K562 (cell line): ENCODE measurements around the gene HTRA3.

Source experiments
- ATF3 ChIP-seq, 2 experiments: fragments of 450-650 bp in 1 of 2; sonication (generic) in 1 of 2; formaldehyde crosslinking in 1 of 2; IDR thresholded peaks in 1 of 2; conservative IDR thresholded peaks in 1 of 2; 2 replicates each; pipeline versions ENCODE4 v1.6.1 to v1.8.1; 2016 to 2023; ENCODE audit warnings: mild to moderate bottlenecking in 2 of 2, moderate library complexity in 2 of 2, inconsistent platforms in 1 of 2, missing genetic modification reagents in 1 of 2
- CBX2 ChIP-seq: fragments of 200-600 bp; sonication (generic); IDR thresholded peaks from one replicate; pipeline ENCODE4 v1.6.1; 2012; ENCODE audit warnings: mild to moderate bottlenecking, low read length, inconsistent platforms; ENCODE audit not compliant: insufficient read depth, poor library complexity, severe bottlenecking
- CTCF ChIP-seq, 3 experiments: IDR thresholded peaks in 2 of 3; conservative IDR thresholded peaks in 1 of 3; 2 replicates each; pipeline ENCODE4 v1.5.1; 2011 to 2012; ENCODE audit warnings: low read length in 3 of 3, mild to moderate bottlenecking in 3 of 3, control low read depth in 2 of 3, improper control_type of control experiment in 1 of 3, inconsistent platforms in 1 of 3, low read depth in 1 of 3, mixed read lengths in 1 of 3, moderate library complexity in 1 of 3; ENCODE audit not compliant: insufficient read depth in 2 of 3
- HDGF ChIP-seq: fragments of 450-650 bp; IDR thresholded peaks from 2 replicates; pipeline ENCODE4 v1.6.1; 2016
- HMGXB4 ChIP-seq: sonication (generic); formaldehyde crosslinking; IDR thresholded peaks from 2 replicates; pipeline ENCODE4 v1.8.1; 2023; ENCODE audit warnings: mild to moderate bottlenecking, missing genetic modification reagents
- KDM1A ChIP-seq, 2 experiments: fragments of 450-650 bp; IDR thresholded peaks; 2 replicates each; pipeline ENCODE4 v1.6.1; 2016; ENCODE audit warnings: mild to moderate bottlenecking in 2 of 2
- SRSF7 ChIP-seq: fragments of 200-400 bp; formaldehyde crosslinking; optimal IDR thresholded peaks from 2 replicates; pipeline ENCODE3; 2017; ENCODE audit warnings: mild to moderate bottlenecking, low read depth, low read length
- ZBED1 ChIP-seq: IDR thresholded peaks from 2 replicates; pipeline ENCODE4 v1.6.1; 2014

GRCh38 chr4:8311101-8312068 is 41.8 kb downstream of the HTRA3 start:
- TF ChIP-seq SRSF7 (no peak), ZBED1 (no peak), ATF3 (IDR thresholded peaks at IDR 0.05) (no peak), ATF3 (CRISPR knock-in tag; conservative IDR thresholded peaks at IDR 0.05) (no peak), KDM1A (IDR thresholded peaks at IDR 0.05) (no peak), HDGF (no peak), CTCF (IDR thresholded peaks at IDR 0.05 in 2 of 3, conservative IDR thresholded peaks at IDR 0.05 in 1 of 3; ENCODE audit: insufficient read depth in 2 of 3, low read depth in 1 of 3, low read length in 3 of 3) (no peak), CBX2 (no peak), HMGXB4 (CRISPR knock-in tag) (no peak)
